Middle frontal gyrus (tissue), 1 donor: ENCODE data around the gene DGKI.
"Not testable (repeated sequence)": the region's sequence is repeated elsewhere in the genome, so short reads cannot be mapped to it uniquely, and the experiment has no call there.

Experiments
- DNase-seq: peaks from one replicate; pipeline ENCODE4 v3.0.0-alpha.2; 2015; ENCODE audit warnings: low spot score; ENCODE audit errors: extremely low spot score

The DGKI gene

GRCh38 chr7:137747359-137748031, 99.3 kb downstream of the DGKI start:
- DNase-seq = no peak

GRCh38 chr7:137743021-137743420, 103.8 kb downstream of the DGKI start:
- DNase-seq = no peak

- DNase-seq = no peak
Measured at GRCh38 chr7:137742051-137742450, 104.7 kb downstream of the DGKI start.

- DNase-seq = no peak
Measured at GRCh38 chr7:137741443-137741842, 105.3 kb downstream of the DGKI start.

- DNase-seq = no peak
Measured at GRCh38 chr7:137734221-137734620, 112.6 kb downstream of the DGKI start.

- DNase-seq = no peak
Measured at GRCh38 chr7:137732168-137732567, 114.6 kb downstream of the DGKI start.

- no peak for DNase-seq
Measured at GRCh38 chr7:137731436-137731835, 115.3 kb downstream of the DGKI start.

GRCh38 chr7:137728426-137728825, 118.3 kb downstream of the DGKI start:
- DNase-seq = no peak

- no peak for DNase-seq
Measured at GRCh38 chr7:137727413-137727812, 119.4 kb downstream of the DGKI start.

GRCh38 chr7:137718355-137718754, 128.4 kb downstream of the DGKI start:
- no peak for DNase-seq

- DNase-seq = no peak
Measured at GRCh38 chr7:137717811-137718271, 128.9 kb downstream of the DGKI start.

GRCh38 chr7:137717045-137717444, 129.7 kb downstream of the DGKI start:
- no peak for DNase-seq

GRCh38 chr7:137716061-137716460, 130.7 kb downstream of the DGKI start:
- no peak for DNase-seq

- no peak for DNase-seq
Measured at GRCh38 chr7:137715533-137715932, 131.2 kb downstream of the DGKI start.

- no peak for DNase-seq
Measured at GRCh38 chr7:137715121-137715520, 131.7 kb downstream of the DGKI start.

GRCh38 chr7:137706330-137706729, 140.4 kb downstream of the DGKI start:
- not testable (repeated sequence) for DNase-seq

- no peak for DNase-seq
Measured at GRCh38 chr7:137704723-137705122, 142.1 kb downstream of the DGKI start.

GRCh38 chr7:137703291-137704010, 143.3 kb downstream of the DGKI start:
- DNase-seq = no peak

- no peak for DNase-seq
Measured at GRCh38 chr7:137696988-137697387, 149.8 kb downstream of the DGKI start.

- DNase-seq = no peak
Measured at GRCh38 chr7:137696376-137696775, 150.4 kb downstream of the DGKI start.

GRCh38 chr7:137695942-137696341, 150.8 kb downstream of the DGKI start:
- DNase-seq = no peak

GRCh38 chr7:137695494-137695893, 151.3 kb downstream of the DGKI start:
- DNase-seq = no peak

GRCh38 chr7:137694405-137694804, 152.4 kb downstream of the DGKI start:
- no peak for DNase-seq
